Smooth muscle cell (in vitro differentiated cells): ENCODE measurements around the gene JPH2. TPM values are rescaled to one million over a fixed set of nuclear protein-coding genes. Genes with fewer than 3 reads are reported as not detected.

Experiments used
- DNase-seq: peaks from one replicate; lab custom pipeline; 2025; ENCODE audit not compliant: unreplicated experiment; lab: John Stamatoyannopoulos, UW
- H2AFZ ChIP-seq: fragments of 200-600 bp; sonication (generic); 2 replicates; pipeline ENCODE4 v1.6.0; 2016; ENCODE audit warnings: antibody characterized with exemption, low read depth, mild to moderate bottlenecking
- H3F3A ChIP-seq: fragments of 200-600 bp; sonication (generic); 2 replicates; pipeline ENCODE4 v1.6.0; 2017; ENCODE audit warnings: antibody characterized with exemption, low read depth
- H3K27ac ChIP-seq: fragments of 200-600 bp; sonication (generic); 2 replicates; pipeline ENCODE4 v1.5.1; 2016; ENCODE audit warnings: low read depth, mild to moderate bottlenecking
- H3K27me3 ChIP-seq: fragments of 200-600 bp; sonication (generic); 2 replicates; pipeline ENCODE4 v1.6.1; 2016; ENCODE audit warnings: low read depth, mild to moderate bottlenecking
- H3K36me3 ChIP-seq: fragments of 200-600 bp; sonication (generic); 2 replicates; pipeline ENCODE4 v1.5.1; 2016; ENCODE audit warnings: low read depth
- H3K4me1 ChIP-seq: fragments of 200-600 bp; sonication (generic); 2 replicates; pipeline ENCODE4 v1.5.1; 2016; ENCODE audit warnings: low read depth
- H3K4me2 ChIP-seq: fragments of 200-600 bp; sonication (generic); 2 replicates; pipeline ENCODE4 v1.6.0; 2016; ENCODE audit warnings: mild to moderate bottlenecking
- H3K4me3 ChIP-seq: fragments of 200-600 bp; sonication (generic); 2 replicates; pipeline ENCODE4 v1.5.1; 2016; ENCODE audit warnings: mild to moderate bottlenecking
- H3K79me2 ChIP-seq: fragments of 200-600 bp; sonication (generic); 2 replicates; pipeline ENCODE4 v1.6.0; 2016; ENCODE audit warnings: low read depth, mild to moderate bottlenecking
- H3K9ac ChIP-seq: fragments of 200-600 bp; sonication (generic); 2 replicates; pipeline ENCODE4 v1.6.0; 2016; ENCODE audit warnings: low read depth
- H3K9me3 ChIP-seq: fragments of 200-600 bp; sonication (generic); replicated peaks from 2 replicates; pipeline ENCODE4 v1.5.1; 2016; ENCODE audit warnings: low read depth
- H4K20me1 ChIP-seq: fragments of 200-600 bp; sonication (generic); 2 replicates; pipeline ENCODE4 v1.6.0; 2016; ENCODE audit warnings: low read depth
- WGBS: methylation state at CpG from one replicate; pipeline ENCODE4 v1.1.7; 2016; ENCODE audit warnings: low lambda C conversion rate; 5-methylcytosine and 5-hydroxymethylcytosine counted together
- polyA plus RNA-seq: library from polyadenylated mRNA; unstranded; fragments of >200 nt; fragmentation: Nextera tagmentation; extraction: Ambion mirVana; gene quantifications from 2 replicates; pipeline ENCODE4 v1.2.1, GENCODE V29; 2016
- total RNA-seq: library from RNA; depleted of rRNA; stranded (reverse); fragments of >200 nt; gene quantifications from 2 replicates; pipeline ENCODE4 v1.2.3, GENCODE V29; 2014
- TF ChIP-seq, protein P1 (sequence below): fragments of 200-600 bp; sonication (generic); IDR thresholded peaks from 2 replicates; pipeline ENCODE4 v1.5.1; 2017; ENCODE audit warnings: borderline replicate concordance, mild to moderate bottlenecking, antibody characterized with exemption; ENCODE audit not compliant: insufficient read depth, poor library complexity, severe bottlenecking

The JPH2 gene
- total and polyA plus RNA-seq, 2 experiments from 2014 or later, result 4.4 to 6.0 TPM

DNA sequence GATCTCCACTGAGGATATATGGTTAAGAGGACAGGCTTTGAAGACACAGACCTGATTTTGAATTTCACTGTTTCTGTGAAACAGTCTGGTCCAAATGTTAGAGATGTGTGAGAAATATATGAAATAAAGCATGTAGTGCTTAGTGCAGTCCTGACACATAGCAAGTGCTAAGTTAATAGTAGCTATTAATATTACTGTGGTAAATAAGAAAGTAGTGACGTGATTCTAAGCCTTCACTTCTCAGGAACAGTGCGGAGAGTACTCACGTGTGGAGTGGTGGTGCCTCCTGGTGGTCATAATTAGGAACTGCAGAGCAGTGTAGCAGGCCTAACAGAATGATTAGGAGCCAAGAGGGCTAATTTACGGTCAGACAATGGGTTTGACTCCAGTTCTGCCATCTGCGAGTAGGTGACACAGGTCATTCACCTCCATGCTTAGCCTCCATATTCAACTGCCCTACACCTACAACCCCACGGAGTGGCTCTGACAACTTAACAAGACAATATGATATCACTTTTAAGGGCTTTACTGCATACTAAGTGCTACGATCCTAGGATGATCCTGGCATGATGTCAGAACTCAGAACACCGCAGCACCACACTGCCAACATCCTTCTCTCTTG, 106.2 kb downstream of the JPH2 start:
- H3K79me2 ChIP-seq, result no peaks in the 10 kb centered on the region
- H3F3A ChIP-seq, result no peaks in the 10 kb centered on the region
- 32% methylated on average over 8 of the region's 8 CpGs for WGBS
- no peak overlapping the region for H3K27ac ChIP-seq
- H3K9me3 ChIP-seq, result no peaks in the 10 kb centered on the region
- H3K4me3 ChIP-seq, result no peak overlapping the region
- no peaks in the 10 kb centered on the region for H3K27me3 ChIP-seq
- no peak overlapping the region for H3K4me2 ChIP-seq
- no peak overlapping the region for H3K9ac ChIP-seq
- H3K4me1 ChIP-seq, result no peaks in the 10 kb centered on the region
- TF ChIP-seq, protein P1, sequence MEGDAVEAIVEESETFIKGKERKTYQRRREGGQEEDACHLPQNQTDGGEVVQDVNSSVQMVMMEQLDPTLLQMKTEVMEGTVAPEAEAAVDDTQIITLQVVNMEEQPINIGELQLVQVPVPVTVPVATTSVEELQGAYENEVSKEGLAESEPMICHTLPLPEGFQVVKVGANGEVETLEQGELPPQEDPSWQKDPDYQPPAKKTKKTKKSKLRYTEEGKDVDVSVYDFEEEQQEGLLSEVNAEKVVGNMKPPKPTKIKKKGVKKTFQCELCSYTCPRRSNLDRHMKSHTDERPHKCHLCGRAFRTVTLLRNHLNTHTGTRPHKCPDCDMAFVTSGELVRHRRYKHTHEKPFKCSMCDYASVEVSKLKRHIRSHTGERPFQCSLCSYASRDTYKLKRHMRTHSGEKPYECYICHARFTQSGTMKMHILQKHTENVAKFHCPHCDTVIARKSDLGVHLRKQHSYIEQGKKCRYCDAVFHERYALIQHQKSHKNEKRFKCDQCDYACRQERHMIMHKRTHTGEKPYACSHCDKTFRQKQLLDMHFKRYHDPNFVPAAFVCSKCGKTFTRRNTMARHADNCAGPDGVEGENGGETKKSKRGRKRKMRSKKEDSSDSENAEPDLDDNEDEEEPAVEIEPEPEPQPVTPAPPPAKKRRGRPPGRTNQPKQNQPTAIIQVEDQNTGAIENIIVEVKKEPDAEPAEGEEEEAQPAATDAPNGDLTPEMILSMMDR, result peak; percentile 99
- H2AFZ ChIP-seq, result no peak overlapping the region
- DNase-seq, result peak; percentile 15
- no peaks in the 10 kb centered on the region for H4K20me1 ChIP-seq
- no peaks in the 10 kb centered on the region for H3K36me3 ChIP-seq

DNA sequence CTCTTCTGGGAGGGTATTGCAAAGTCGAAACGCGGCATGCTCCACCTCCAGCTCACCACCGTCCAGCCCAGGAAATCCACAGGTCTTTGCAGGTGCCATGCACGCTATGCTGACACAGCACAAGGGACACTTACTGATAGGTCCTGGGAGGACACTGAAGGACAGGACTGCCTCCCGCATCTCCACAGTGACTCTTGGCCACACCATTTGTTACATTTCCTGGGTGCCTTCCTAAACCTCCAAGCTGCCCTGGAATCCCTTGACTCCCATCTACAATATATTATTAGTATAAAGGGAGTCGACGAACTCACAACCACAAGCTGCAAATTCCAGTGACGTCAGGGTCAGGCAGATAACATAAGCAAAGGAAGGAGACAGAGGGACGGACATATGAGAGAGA, 106.9 kb downstream of the JPH2 start:
- no peaks in the 10 kb centered on the region for H3K36me3 ChIP-seq
- H2AFZ ChIP-seq, result no peak overlapping the region
- H3K9ac ChIP-seq, result no peak overlapping the region
- H3K9me3 ChIP-seq, result no peaks in the 10 kb centered on the region
- H3K4me2 ChIP-seq, result no peak overlapping the region
- TF ChIP-seq, protein P1, result no peak
- H4K20me1 ChIP-seq, result no peaks in the 10 kb centered on the region
- H3K27me3 ChIP-seq, result no peaks in the 10 kb centered on the region
- WGBS, result 90% methylated on average over 10 of the region's 10 CpGs
- H3F3A ChIP-seq, result no peaks in the 10 kb centered on the region
- no peaks in the 10 kb centered on the region for H3K4me1 ChIP-seq
- no peak for DNase-seq
- no peaks in the 10 kb centered on the region for H3K79me2 ChIP-seq
- no peak overlapping the region for H3K27ac ChIP-seq
- H3K4me3 ChIP-seq, result no peak overlapping the region

DNA sequence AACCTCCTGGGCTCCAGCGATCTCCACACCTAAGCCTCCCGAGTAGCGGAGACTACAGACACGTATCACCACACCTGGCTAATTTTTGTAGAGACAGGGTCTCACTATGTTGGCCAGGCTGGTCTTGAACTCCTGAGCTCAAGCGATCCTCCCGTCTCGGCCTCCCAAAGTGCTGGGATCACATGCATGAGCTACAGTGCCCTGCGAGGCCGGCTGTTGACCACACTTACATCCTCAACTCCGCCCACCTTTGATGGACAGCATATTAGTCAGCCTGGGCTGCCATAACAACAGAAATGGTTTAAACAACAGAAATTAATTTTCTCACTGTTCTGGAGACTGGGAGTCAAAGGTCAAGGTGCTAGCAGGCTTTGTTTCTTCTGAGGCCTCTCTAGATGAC, 107.7 kb downstream of the JPH2 start:
- H4K20me1 ChIP-seq, result no peaks in the 10 kb centered on the region
- no peak overlapping the region for H3K9ac ChIP-seq
- H3K79me2 ChIP-seq, result no peaks in the 10 kb centered on the region
- DNase-seq, result no peak
- WGBS, result 96% methylated on average over 10 of the region's 10 CpGs
- H3K4me2 ChIP-seq, result no peak overlapping the region
- H3K9me3 ChIP-seq, result no peaks in the 10 kb centered on the region
- no peak overlapping the region for H2AFZ ChIP-seq
- no peaks in the 10 kb centered on the region for H3K4me1 ChIP-seq
- H3K27me3 ChIP-seq, result no peaks in the 10 kb centered on the region
- H3K36me3 ChIP-seq, result no peaks in the 10 kb centered on the region
- H3K4me3 ChIP-seq, result no peak overlapping the region
- TF ChIP-seq, protein P1, result no peak
- H3K27ac ChIP-seq, result no peak overlapping the region
- H3F3A ChIP-seq, result no peaks in the 10 kb centered on the region

DNA sequence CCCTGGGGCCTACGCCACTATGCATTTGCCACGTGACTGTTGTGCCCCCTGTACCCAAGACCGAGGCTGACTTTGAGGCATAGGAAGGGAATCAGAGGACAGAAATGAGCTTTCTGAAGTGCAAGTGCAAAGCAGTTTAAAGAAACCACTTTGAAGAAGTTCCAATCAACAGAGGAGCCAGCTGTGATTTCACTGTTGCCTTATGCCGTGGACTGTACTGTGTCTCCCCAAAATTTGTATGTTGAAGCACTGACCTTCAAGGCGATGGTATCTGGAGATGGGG, 111.1 kb downstream of the JPH2 start:
- H2AFZ ChIP-seq, result no peak overlapping the region
- no peaks in the 10 kb centered on the region for H3K36me3 ChIP-seq
- no peak overlapping the region for H3K27ac ChIP-seq
- H4K20me1 ChIP-seq, result no peaks in the 10 kb centered on the region
- H3F3A ChIP-seq, result no peaks in the 10 kb centered on the region
- H3K4me2 ChIP-seq, result no peak overlapping the region
- 97% methylated on average over 5 of the region's 5 CpGs for WGBS
- no peak overlapping the region for H3K9ac ChIP-seq
- DNase-seq, result no peak
- H3K79me2 ChIP-seq, result no peaks in the 10 kb centered on the region
- H3K9me3 ChIP-seq, result no peaks in the 10 kb centered on the region
- H3K27me3 ChIP-seq, result no peaks in the 10 kb centered on the region
- TF ChIP-seq, protein P1, result no peak
- no peak overlapping the region for H3K4me3 ChIP-seq
- H3K4me1 ChIP-seq, result no peaks in the 10 kb centered on the region
